Measurements from ENCODE around the gene TANGO6.

The TANGO6 gene

GRCh38 chr16:69108064-69108904 is 265.0 kb downstream of the TANGO6 start:
- Histone ChIP-seq H3K9me3 (ENCODE audit: control insufficient read depth, low read length) (no peaks in the 10 kb centered on the region), H3K4me3 (ENCODE audit: insufficient read depth, low read depth, low read length) (peak overlapping the region; percentile 53), H3K36me3 (ENCODE audit: control insufficient read depth, insufficient read depth, low read length) (peaks cover 3% of the 10 kb centered on the region), H3K27me3 (ENCODE audit: control insufficient read depth, insufficient read depth, low read length, poor library complexity, severe bottlenecking) (peaks cover 30% of the 10 kb centered on the region), H3K4me1 (ENCODE audit: control insufficient read depth, insufficient read depth, low read length) (peaks cover 39% of the 10 kb centered on the region), H3K27ac (ENCODE audit: insufficient read depth, low read depth, low read length, poor library complexity, severe bottlenecking) (no peak overlapping the region)
- 8 to 9% methylated on average over 9 of the region's 9 CpGs for WGBS, 2 experiments

GRCh38 chr16:69108905-69109252 is 265.5 kb downstream of the TANGO6 start:
- H3K9me3 ChIP-seq (ENCODE audit: control insufficient read depth, low read length), result no peaks in the 10 kb centered on the region
- H3K4me1 ChIP-seq (ENCODE audit: control insufficient read depth, insufficient read depth, low read length), result peaks cover 39% of the 10 kb centered on the region
- peaks cover 30% of the 10 kb centered on the region for H3K27me3 ChIP-seq (ENCODE audit: control insufficient read depth, insufficient read depth, low read length, poor library complexity, severe bottlenecking)
- no peak overlapping the region for H3K4me3 ChIP-seq (ENCODE audit: insufficient read depth, low read depth, low read length)
- WGBS, 2 experiments, result 88 to 89% methylated on average over 4 of the region's 4 CpGs
- H3K36me3 ChIP-seq (ENCODE audit: control insufficient read depth, insufficient read depth, low read length), result peaks cover 3% of the 10 kb centered on the region
- H3K27ac ChIP-seq (ENCODE audit: insufficient read depth, low read depth, low read length, poor library complexity, severe bottlenecking), result no peak overlapping the region

GRCh38 chr16:69109486-69110270 is 266.3 kb downstream of the TANGO6 start:
- Histone ChIP-seq H3K27me3 (ENCODE audit: control insufficient read depth, insufficient read depth, low read length, poor library complexity, severe bottlenecking) (peaks cover 30% of the 10 kb centered on the region), H3K4me1 (ENCODE audit: control insufficient read depth, insufficient read depth, low read length) (peaks cover 38% of the 10 kb centered on the region), H3K36me3 (ENCODE audit: control insufficient read depth, insufficient read depth, low read length) (peaks cover 9% of the 10 kb centered on the region), H3K27ac (ENCODE audit: insufficient read depth, low read depth, low read length, poor library complexity, severe bottlenecking) (no peak overlapping the region), H3K4me3 (ENCODE audit: insufficient read depth, low read depth, low read length) (no peak overlapping the region), H3K9me3 (ENCODE audit: control insufficient read depth, low read length) (no peaks in the 10 kb centered on the region)
- WGBS, 2 experiments, result 95% methylated on average over 48 of the region's 48 CpGs

- Histone ChIP-seq H3K27ac (ENCODE audit: insufficient read depth, low read depth, low read length, poor library complexity, severe bottlenecking) (no peak overlapping the region), H3K4me3 (ENCODE audit: insufficient read depth, low read depth, low read length) (no peak overlapping the region), H3K36me3 (ENCODE audit: control insufficient read depth, insufficient read depth, low read length) (peaks cover 11% of the 10 kb centered on the region), H3K4me1 (ENCODE audit: control insufficient read depth, insufficient read depth, low read length) (peaks cover 33% of the 10 kb centered on the region), H3K27me3 (ENCODE audit: control insufficient read depth, insufficient read depth, low read length, poor library complexity, severe bottlenecking) (peaks cover 23% of the 10 kb centered on the region), H3K9me3 (ENCODE audit: control insufficient read depth, low read length) (no peaks in the 10 kb centered on the region)
- WGBS, 2 experiments, result 88 to 90% methylated on average over 7 of the region's 7 CpGs
Measured at GRCh38 chr16:69110406-69110805, 267.1 kb downstream of the TANGO6 start.

- no peaks in the 10 kb centered on the region for H3K9me3 ChIP-seq (ENCODE audit: control insufficient read depth, low read length)
- peaks cover 19% of the 10 kb centered on the region for H3K27me3 ChIP-seq (ENCODE audit: control insufficient read depth, insufficient read depth, low read length, poor library complexity, severe bottlenecking)
- H3K4me3 ChIP-seq (ENCODE audit: insufficient read depth, low read depth, low read length), result no peak overlapping the region
- WGBS, 2 experiments, result 91 to 94% methylated on average over 6 of the region's 6 CpGs
- peaks cover 28% of the 10 kb centered on the region for H3K4me1 ChIP-seq (ENCODE audit: control insufficient read depth, insufficient read depth, low read length)
- H3K36me3 ChIP-seq (ENCODE audit: control insufficient read depth, insufficient read depth, low read length), result peaks cover 12% of the 10 kb centered on the region
- no peak overlapping the region for H3K27ac ChIP-seq (ENCODE audit: insufficient read depth, low read depth, low read length, poor library complexity, severe bottlenecking)
Measured at GRCh38 chr16:69111216-69111875, 268.0 kb downstream of the TANGO6 start.

GRCh38 chr16:69111876-69112230 is 268.5 kb downstream of the TANGO6 start:
- H3K36me3 ChIP-seq (ENCODE audit: control insufficient read depth, insufficient read depth, low read length), result peaks cover 17% of the 10 kb centered on the region
- H3K4me1 ChIP-seq (ENCODE audit: control insufficient read depth, insufficient read depth, low read length), result peaks cover 23% of the 10 kb centered on the region
- no peak overlapping the region for H3K4me3 ChIP-seq (ENCODE audit: insufficient read depth, low read depth, low read length)
- 96 to 97% methylated on average over 5 of the region's 5 CpGs for WGBS, 2 experiments
- H3K27ac ChIP-seq (ENCODE audit: insufficient read depth, low read depth, low read length, poor library complexity, severe bottlenecking), result no peak overlapping the region
- peaks cover 15% of the 10 kb centered on the region for H3K27me3 ChIP-seq (ENCODE audit: control insufficient read depth, insufficient read depth, low read length, poor library complexity, severe bottlenecking)
- H3K9me3 ChIP-seq (ENCODE audit: control insufficient read depth, low read length), result no peaks in the 10 kb centered on the region

- Histone ChIP-seq H3K4me1 (ENCODE audit: control insufficient read depth, insufficient read depth, low read length) (peaks cover 17% of the 10 kb centered on the region), H3K9me3 (ENCODE audit: control insufficient read depth, low read length) (no peaks in the 10 kb centered on the region), H3K27ac (ENCODE audit: insufficient read depth, low read depth, low read length, poor library complexity, severe bottlenecking) (no peak overlapping the region), H3K4me3 (ENCODE audit: insufficient read depth, low read depth, low read length) (no peak overlapping the region), H3K36me3 (ENCODE audit: control insufficient read depth, insufficient read depth, low read length) (peaks cover 22% of the 10 kb centered on the region), H3K27me3 (ENCODE audit: control insufficient read depth, insufficient read depth, low read length, poor library complexity, severe bottlenecking) (peaks cover 9% of the 10 kb centered on the region)
- 60 to 67% methylated on average over 6 of the region's 6 CpGs for WGBS, 2 experiments
Measured at GRCh38 chr16:69112285-69113129, 269.2 kb downstream of the TANGO6 start.

- Histone ChIP-seq H3K4me1 (ENCODE audit: control insufficient read depth, insufficient read depth, low read length) (peaks cover 10% of the 10 kb centered on the region), H3K27ac (ENCODE audit: insufficient read depth, low read depth, low read length, poor library complexity, severe bottlenecking) (no peak overlapping the region), H3K27me3 (ENCODE audit: control insufficient read depth, insufficient read depth, low read length, poor library complexity, severe bottlenecking) (peaks cover 2% of the 10 kb centered on the region), H3K36me3 (ENCODE audit: control insufficient read depth, insufficient read depth, low read length) (peaks cover 29% of the 10 kb centered on the region), H3K9me3 (ENCODE audit: control insufficient read depth, low read length) (no peaks in the 10 kb centered on the region), H3K4me3 (ENCODE audit: insufficient read depth, low read depth, low read length) (no peak overlapping the region)
- 96 to 98% methylated on average over 7 of the region's 7 CpGs for WGBS, 2 experiments
Measured at GRCh38 chr16:69113216-69113615, 269.9 kb downstream of the TANGO6 start.

GRCh38 chr16:69114346-69114975 is 271.1 kb downstream of the TANGO6 start:
- WGBS, 2 experiments, result 96% methylated on average over 25 of the region's 25 CpGs

More at GRCh38 chr16:69114346-69114975, 271.1 kb downstream of the TANGO6 start:
- H3K27ac ChIP-seq (ENCODE audit: insufficient read depth, low read depth, low read length, poor library complexity, severe bottlenecking), result no peak overlapping the region
- no peak overlapping the region for H3K4me3 ChIP-seq (ENCODE audit: insufficient read depth, low read depth, low read length)
- H3K27me3 ChIP-seq (ENCODE audit: control insufficient read depth, insufficient read depth, low read length, poor library complexity, severe bottlenecking), result no peaks in the 10 kb centered on the region
- no peaks in the 10 kb centered on the region for H3K4me1 ChIP-seq (ENCODE audit: control insufficient read depth, insufficient read depth, low read length)
- no peaks in the 10 kb centered on the region for H3K9me3 ChIP-seq (ENCODE audit: control insufficient read depth, low read length)
- H3K36me3 ChIP-seq (ENCODE audit: control insufficient read depth, insufficient read depth, low read length), result peaks cover 41% of the 10 kb centered on the region
